ENCODE results near the gene YY2.

- TF ChIP-seq CTCF (IDR thresholded peaks at IDR 0.05 in 4 of 5, conservative IDR thresholded peaks at IDR 0.05 in 1 of 5) (no peak), POLR2A (IDR thresholded peaks at IDR 0.05) (no peak)
These were observed 19.2 kb downstream of the YY2 start for GRCh38 chrX:21875013-21875412.

Measured in gastrocnemius medialis (tissue), 4 donors.